Large intestine (tissue), 12 donors: ENCODE results near the gene IFNA17. TPM values are rescaled to one million over a fixed set of nuclear protein-coding genes. Genes with fewer than 3 reads are reported as not detected.

Source experiments
- DNase-seq, 2 donors: peaks; one replicate each; pipeline versions ENCODE4 v3.0.0 to v3.0.0-alpha.2; 2013
- H3K27ac ChIP-seq: one replicate; pipeline ENCODE4 v1.5.1; 2013; ENCODE audit warnings: low read length
- H3K27me3 ChIP-seq: 2 replicates; pipeline ENCODE4 v1.6.1; 2013; ENCODE audit warnings: low read length; ENCODE audit not compliant: control insufficient read depth, insufficient read depth
- H3K36me3 ChIP-seq: 2 replicates; pipeline ENCODE4 v1.6.1; 2013; ENCODE audit warnings: low read length; ENCODE audit not compliant: control insufficient read depth, insufficient read depth
- H3K4me1 ChIP-seq: one replicate; pipeline ENCODE4 v1.6.1; 2013; ENCODE audit warnings: low read length; ENCODE audit not compliant: control insufficient read depth, insufficient read depth
- H3K4me3 ChIP-seq: one replicate; pipeline ENCODE4 v1.5.1; 2013; ENCODE audit warnings: low read length
- H3K9me3 ChIP-seq: one replicate; pipeline ENCODE4 v1.6.1; 2013; ENCODE audit warnings: mild to moderate bottlenecking, low read depth, low read length, moderate library complexity; ENCODE audit not compliant: control insufficient read depth
- WGBS: methylation state at CpG from one replicate; pipeline ENCODE4 v1.1.5; 2013; ENCODE audit warnings: low lambda C conversion rate; ENCODE audit not compliant: insufficient coverage; 5-methylcytosine and 5-hydroxymethylcytosine counted together
- long read RNA-seq, 11 donors: transcript quantifications; one replicate each; lab custom pipeline, GENCODE V29; 2026
- polyA plus RNA-seq: library from polyadenylated mRNA; unstranded; fragments of 120-200 nt; gene quantifications from one replicate; pipeline ENCODE4 v1.2.1, GENCODE V29; 2013

IFNA17 gene
- not detected for polyA plus RNA-seq
- long read RNA-seq, donor 1: 0 reads
- long read RNA-seq, donor 2: 0 reads
- long read RNA-seq, donor 3: 0 reads
- long read RNA-seq, donor 4: 0 reads
- long read RNA-seq, donor 5: 0 reads
- long read RNA-seq, donor 6: 0 reads
- long read RNA-seq, donor 7: 0 reads
- long read RNA-seq, donor 8: 0 reads
- long read RNA-seq, donor 9: 0 reads
- long read RNA-seq, donor 10: 0 reads
- long read RNA-seq, donor 11: 0 reads

DNA sequence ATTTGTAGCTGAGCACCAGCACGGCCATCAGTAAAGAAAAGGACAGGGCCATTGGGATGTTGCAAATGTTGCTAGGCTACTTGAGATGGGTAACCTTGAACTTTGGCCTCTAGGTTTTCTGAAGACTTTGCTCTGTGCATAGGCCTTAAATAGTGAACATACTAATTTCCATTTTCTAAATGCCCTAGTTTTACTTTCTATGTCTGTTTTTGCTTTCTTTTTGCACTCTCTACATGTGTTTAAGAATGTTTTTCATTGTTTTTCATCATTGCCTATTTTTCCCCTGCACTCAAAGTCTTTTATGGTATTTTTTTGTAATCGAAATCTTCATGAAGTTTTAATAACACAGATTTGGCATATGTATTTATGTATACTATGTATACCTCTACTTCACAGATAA, at the start of gene IFNA17:
TSS of gene IFNA17 (minus strand) at position 101 of the 400 bp plus-strand sequence. CDS start at position 52, 49 bp downstream.
- Histone ChIP-seq H3K36me3 (no peaks in the 10 kb centered on the region), H3K4me3 (no peak within 1 kb of the TSS), H3K27me3 (no peaks in the 10 kb centered on the region), H3K9me3 (no peaks in the 10 kb centered on the region), H3K4me1 (no peaks in the 10 kb centered on the region), H3K27ac (no peak within 1 kb of the TSS)
- DNase-seq: no peak
- 100% methylated on average over 1 of the region's 2 CpGs for WGBS

DNA sequence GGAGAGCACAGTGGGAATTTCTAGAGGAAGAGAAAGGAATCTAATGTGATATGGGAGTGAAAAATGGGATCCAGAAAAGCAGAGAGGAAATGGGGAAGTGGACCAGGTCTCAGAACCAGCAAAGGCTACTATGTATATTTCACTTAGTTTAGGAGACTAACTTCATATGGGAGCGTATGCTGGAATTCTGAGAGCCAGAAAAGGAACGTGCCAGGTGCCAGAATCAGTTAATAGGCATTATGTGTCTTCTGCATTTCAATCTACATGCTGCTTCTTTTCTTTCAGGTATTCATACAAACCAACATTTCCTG, 40.3 kb upstream of the IFNA17 start:
- WGBS: no CpG with 5 or more reads among the region's 2 CpGs
- Histone ChIP-seq H3K4me1 (no peaks in the 10 kb centered on the region), H3K36me3 (no peaks in the 10 kb centered on the region), H3K27me3 (peaks cover 2% of the 10 kb centered on the region), H3K27ac (no peak overlapping the region), H3K4me3 (no peak overlapping the region), H3K9me3 (no peaks in the 10 kb centered on the region)
- DNase-seq: no peak

DNA sequence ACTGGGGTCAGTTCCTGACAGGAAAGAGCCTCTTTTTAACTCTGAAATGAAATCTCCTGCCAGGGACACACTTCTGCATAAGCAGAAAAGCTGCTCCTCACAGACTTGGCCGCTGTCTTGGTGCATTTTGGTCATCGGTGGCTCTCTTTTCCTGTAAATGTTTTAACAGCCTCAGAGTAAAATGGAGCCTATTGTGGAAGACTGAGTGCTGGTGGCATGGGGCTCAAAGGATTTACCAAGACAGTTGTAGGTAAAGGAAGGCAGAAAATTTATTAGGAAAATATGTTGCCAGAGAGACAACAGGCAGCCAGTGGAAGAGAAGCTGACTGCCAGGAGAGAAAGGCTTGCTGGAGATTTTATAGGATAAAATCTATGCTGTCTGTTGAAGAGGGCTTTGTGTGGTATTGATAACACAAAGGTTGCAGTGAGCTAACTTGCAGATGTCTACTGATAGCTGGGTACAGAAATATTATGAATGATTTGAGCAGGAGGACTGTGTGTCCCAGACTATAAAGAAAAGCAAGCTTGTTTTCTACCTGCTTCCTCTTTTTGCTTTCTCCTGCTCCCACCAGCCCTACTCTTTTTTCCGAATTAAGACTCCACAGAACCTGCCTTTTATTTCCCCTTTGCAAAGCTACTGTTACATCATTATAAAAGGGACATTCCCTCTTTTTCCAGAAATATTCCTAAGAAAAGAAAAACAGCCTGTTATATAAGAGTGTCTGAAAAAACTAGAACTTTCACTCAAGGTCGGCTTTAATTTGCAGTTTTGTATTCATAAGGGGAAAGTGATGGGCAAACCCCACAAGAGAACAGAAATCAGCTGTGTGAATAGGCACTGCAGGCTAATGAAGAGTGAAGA, 39.7 kb upstream of the IFNA17 start:
- Histone ChIP-seq H3K9me3 (no peaks in the 10 kb centered on the region), H3K27ac (no peak overlapping the region), H3K36me3 (no peaks in the 10 kb centered on the region), H3K4me3 (no peak overlapping the region), H3K27me3 (peaks cover 2% of the 10 kb centered on the region), H3K4me1 (no peaks in the 10 kb centered on the region)
- no peak for DNase-seq
- WGBS: no CpG with 5 or more reads among the region's 4 CpGs

DNA sequence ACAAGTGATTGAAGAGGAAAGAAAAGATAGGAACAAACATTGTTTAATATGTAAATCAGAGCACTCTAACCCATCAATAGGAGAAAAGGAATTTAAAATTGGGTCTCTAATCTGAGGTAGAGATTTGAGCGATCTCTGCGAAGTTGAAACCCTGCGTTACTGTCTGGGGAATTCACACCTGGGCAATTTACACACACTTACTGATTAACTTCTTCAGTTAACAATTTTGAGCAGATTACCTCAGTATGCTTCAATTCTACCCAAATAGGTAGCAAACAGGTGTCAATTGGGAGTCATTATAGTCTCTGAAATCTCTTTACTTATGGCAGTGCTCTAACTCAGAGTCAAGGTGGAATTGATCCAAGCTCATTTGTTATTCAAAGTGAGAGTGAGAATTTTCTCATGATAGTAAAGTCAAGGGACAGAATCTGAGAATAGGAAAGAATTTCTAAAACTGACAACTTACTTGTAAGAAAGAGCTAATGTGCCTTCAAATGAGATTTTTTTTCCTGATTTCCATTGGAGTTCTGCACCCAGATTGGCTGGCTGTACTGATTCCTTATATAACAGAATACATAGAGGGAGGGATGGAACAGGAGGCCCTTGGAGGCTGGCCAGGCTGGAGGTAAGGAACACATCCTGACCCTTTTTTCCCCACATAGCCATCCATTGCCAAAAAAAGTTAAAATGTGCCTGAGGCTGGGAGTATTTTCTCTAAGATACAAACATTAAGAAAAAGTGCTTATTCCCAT, 38.9 kb upstream of the IFNA17 start:
- no CpG with 5 or more reads among the region's 3 CpGs for WGBS
- H3K4me3 ChIP-seq: no peak overlapping the region
- no peaks in the 10 kb centered on the region for H3K4me1 ChIP-seq
- peaks cover 2% of the 10 kb centered on the region for H3K27me3 ChIP-seq
- H3K36me3 ChIP-seq: no peaks in the 10 kb centered on the region
- DNase-seq: no peak
- H3K9me3 ChIP-seq: no peaks in the 10 kb centered on the region
- H3K27ac ChIP-seq: no peak overlapping the region

DNA sequence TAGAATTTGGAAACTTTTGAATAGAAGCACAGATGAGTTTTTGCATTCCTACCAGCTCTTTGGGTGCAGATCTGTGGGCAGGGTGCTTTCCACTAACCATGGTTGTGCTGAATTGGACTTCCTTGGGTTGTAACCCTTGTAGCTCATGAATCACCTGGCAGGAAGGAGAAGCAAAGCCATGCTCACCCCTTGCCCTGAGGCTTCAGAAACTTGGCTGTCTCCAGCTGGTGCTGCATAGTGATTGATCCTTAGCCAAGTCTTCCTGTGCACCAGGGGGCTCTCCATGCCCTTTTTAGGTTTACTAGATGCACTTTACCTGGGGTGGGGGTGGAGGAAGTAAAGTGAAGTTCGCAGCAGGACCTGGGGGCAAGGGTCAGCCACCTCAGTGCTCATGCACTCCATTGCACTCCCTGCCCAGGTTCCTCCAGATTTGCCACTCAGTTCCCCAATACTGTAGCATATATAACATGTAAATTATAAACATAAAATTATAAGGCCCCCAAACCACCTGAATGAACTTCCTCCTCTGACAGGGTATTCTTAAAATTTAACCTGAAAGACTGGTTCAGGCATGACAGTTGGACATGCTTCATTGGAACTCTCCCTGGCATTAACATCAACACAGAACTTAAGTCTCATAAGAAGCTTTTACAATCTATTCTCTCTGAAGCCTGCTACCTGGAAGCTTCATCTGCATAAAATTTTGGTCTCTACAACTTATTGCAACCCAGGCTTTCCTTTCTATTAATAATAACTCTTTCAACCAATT, 37.6 kb upstream of the IFNA17 start:
- Histone ChIP-seq H3K4me1 (no peaks in the 10 kb centered on the region), H3K4me3 (no peak overlapping the region), H3K9me3 (no peaks in the 10 kb centered on the region), H3K27ac (no peak overlapping the region), H3K36me3 (no peaks in the 10 kb centered on the region), H3K27me3 (peaks cover 2% of the 10 kb centered on the region)
- DNase-seq: no peak
- no CpG with 5 or more reads among the region's 1 CpG for WGBS

DNA sequence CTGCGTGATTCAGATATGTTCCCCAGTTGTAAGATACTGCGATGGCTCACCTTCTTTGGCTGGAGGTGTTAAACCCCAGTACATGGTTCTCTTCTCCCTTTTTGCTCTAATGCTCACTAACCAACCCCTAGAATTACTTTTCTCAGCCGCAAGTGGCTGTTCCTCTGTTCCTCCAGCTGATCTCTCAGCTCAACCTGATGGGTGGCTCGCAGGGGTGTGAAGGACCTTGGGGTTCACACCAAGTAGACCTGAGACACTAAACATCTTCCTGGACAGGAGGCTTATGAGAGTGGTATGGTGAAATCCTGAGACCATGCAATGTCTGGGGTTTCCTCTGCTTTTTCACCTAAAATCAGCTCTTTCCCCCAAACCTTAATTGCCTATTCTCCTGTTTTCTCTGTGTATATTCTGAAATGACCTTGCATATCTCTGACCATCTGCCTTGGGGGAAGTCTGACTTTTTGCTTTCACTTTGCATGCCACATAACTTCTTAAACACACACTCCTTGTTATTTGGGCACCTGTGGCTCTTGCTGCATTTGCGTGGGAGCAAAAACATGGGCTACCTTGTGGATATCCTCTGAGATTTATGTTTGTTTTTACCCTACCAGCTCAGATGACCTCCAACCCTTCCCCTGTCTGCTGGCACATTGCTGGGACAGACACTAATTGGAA, 27.7 kb upstream of the IFNA17 start:
- H3K9me3 ChIP-seq: no peaks in the 10 kb centered on the region
- no peaks in the 10 kb centered on the region for H3K36me3 ChIP-seq
- H3K4me3 ChIP-seq: no peak overlapping the region
- WGBS: no CpG with 5 or more reads among the region's 5 CpGs
- DNase-seq: no peak
- no peaks in the 10 kb centered on the region for H3K4me1 ChIP-seq
- H3K27ac ChIP-seq: no peak overlapping the region
- H3K27me3 ChIP-seq: peaks cover 3% of the 10 kb centered on the region

DNA sequence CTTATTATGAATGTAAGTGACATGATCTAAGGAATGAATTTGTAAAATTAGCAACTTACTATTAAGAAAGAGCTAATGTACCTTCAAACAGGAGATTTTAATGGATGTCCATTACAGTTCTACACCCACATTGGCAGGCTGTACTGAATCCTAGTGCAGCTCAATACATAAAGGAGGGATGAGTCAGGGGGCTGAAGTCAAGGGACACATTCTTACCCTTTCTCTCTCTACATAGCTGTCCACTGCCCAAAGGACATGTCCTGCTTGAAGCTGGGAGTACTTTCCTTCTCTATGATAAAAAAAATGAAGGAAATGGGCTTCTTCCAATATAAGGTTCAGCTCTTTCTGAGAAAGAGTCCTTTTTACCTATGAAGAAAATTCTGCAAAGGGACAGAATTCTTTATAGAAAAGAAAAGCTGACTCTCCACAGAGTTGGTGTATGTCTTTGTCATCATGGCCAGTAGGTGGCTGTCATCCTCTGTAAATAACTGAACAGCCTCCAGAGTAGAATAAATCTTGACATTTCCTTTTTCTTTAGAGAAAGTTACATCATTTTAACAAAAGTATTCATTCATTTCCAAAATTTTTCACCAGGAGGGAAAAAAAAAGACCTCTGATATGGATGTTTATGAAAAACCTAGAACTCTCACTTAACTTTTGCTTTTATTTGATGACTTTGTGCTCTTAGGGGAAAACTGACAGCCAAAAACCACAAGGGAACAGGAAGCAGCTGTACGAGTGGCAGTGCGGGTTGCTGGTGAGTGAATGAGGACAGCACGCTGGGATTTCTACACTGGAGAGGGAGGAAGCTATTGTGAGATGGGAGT, 24.9 kb upstream of the IFNA17 start:
- 0% methylated on average over 1 of the region's 3 CpGs for WGBS
- Histone ChIP-seq H3K4me1 (no peaks in the 10 kb centered on the region), H3K4me3 (no peak overlapping the region), H3K36me3 (no peaks in the 10 kb centered on the region), H3K9me3 (no peaks in the 10 kb centered on the region), H3K27ac (no peak overlapping the region), H3K27me3 (peaks cover 3% of the 10 kb centered on the region)
- DNase-seq: no peak

DNA sequence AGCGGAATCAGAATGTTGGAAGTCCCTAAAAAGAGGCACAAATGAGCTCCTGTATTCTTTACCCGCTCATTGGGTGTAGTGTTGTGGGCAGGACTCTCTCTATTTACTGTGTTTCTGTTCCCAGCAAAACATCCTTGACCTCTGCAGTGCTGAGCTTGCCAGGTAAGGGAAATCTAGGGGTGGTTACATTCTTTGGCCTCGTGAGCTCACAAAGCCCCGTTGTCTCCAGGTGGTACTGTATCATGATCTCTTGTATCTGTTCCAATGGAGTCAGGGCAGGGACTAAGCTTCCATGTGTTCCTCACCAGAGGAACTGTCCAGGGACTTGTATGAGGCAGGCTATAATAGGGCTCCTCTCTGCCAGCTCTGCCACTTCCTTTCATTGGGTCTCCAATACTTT, 23.6 kb upstream of the IFNA17 start:
- Histone ChIP-seq H3K27me3 (peaks cover 3% of the 10 kb centered on the region), H3K9me3 (no peaks in the 10 kb centered on the region), H3K27ac (no peak overlapping the region), H3K4me1 (no peaks in the 10 kb centered on the region), H3K4me3 (no peak overlapping the region), H3K36me3 (no peaks in the 10 kb centered on the region)
- WGBS: no CpG with 5 or more reads among the region's 4 CpGs
- no peak for DNase-seq

DNA sequence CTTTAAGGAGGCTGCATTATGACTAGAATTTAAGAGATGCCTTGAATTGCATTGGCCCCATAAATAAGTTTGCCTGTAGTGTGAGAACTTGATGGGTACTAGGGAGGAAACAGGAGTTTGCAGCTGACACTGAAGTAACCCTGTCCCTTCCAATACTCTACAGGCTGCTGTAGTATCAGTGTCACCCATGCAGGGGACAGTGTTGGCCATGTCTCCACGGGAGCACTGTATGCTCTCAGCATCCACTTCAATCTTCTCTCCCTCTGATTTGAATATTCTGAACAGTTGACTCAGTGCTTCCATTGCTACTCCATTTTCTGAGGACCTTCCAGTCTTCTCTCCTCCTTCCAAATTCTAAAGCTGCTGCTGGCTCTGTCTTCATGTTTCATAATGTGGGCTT, 23.2 kb upstream of the IFNA17 start:
- Histone ChIP-seq H3K27ac (no peak overlapping the region), H3K27me3 (peaks cover 3% of the 10 kb centered on the region), H3K36me3 (no peaks in the 10 kb centered on the region), H3K4me1 (no peaks in the 10 kb centered on the region), H3K9me3 (no peaks in the 10 kb centered on the region), H3K4me3 (no peak overlapping the region)
- no CpG with 5 or more reads among the region's 1 CpG for WGBS
- no peak for DNase-seq
